ENCODE data around the gene GABRE.

- no peak for TF ChIP-seq CTCF (IDR thresholded peaks at IDR 0.05)
- no peak for TF ChIP-seq EP300 (IDR thresholded peaks at IDR 0.05)
- TF ChIP-seq POLR2A (IDR thresholded peaks at IDR 0.05) = no peak
- TF ChIP-seq POLR2AphosphoS5 (IDR thresholded peaks at IDR 0.05) = no peak
Observed at GRCh38 chrX:151996347-151996746, 21.9 kb upstream of the GABRE start.

Measured in stomach (tissue), 4 donors.